ENCODE data around the gene SMC5. TPM values are rescaled to one million over a fixed set of nuclear protein-coding genes. Genes with fewer than 3 reads are reported as not detected.
"Not testable (repeated sequence)": the region's sequence is repeated elsewhere in the genome, so short reads cannot be mapped to it uniquely, and the experiment has no call there.

SMC5 gene
- total RNA-seq, 1 donor from 2014 or later, result 14.6 TPM

DNA sequence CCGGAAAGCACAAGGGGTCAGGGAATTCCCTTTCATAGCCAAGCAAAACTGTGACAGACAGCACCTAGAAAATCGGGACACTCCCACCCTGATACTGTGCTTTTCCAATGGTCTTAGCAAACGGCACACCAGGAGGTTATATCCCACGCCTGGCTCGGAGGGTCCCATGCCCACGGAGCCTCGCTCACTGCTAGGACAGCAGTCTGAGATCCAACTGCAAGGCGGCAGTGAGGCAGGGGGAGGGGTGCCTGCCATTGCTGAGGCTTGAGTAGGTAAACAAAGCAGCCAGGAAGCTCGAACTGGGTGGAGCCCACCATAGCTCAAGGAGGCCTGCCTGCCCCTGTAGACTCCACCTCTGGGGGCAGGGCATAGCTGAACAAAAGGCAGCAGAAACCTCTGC is 24.6 kb upstream of the SMC5 start:
- H3K27ac ChIP-seq (ENCODE audit: low read depth, low read length); H3K4me3 ChIP-seq (ENCODE audit: low read length in 3 of 3); H3K27me3 ChIP-seq (ENCODE audit: control insufficient read depth in 3 of 3, insufficient read depth in 3 of 3, low read length in 3 of 3); H3K9me3 ChIP-seq (ENCODE audit: control insufficient read depth in 3 of 3, low read length in 3 of 3); H3K36me3 ChIP-seq (ENCODE audit: control insufficient read depth in 3 of 3, insufficient read depth in 3 of 3, low read length in 3 of 3); H3K9ac ChIP-seq (ENCODE audit: low read depth in 1 of 3, low read length in 3 of 3); H3K4me1 ChIP-seq (ENCODE audit: control insufficient read depth in 3 of 3, insufficient read depth in 3 of 3, low read length in 3 of 3): not testable (repeated sequence)

DNA sequence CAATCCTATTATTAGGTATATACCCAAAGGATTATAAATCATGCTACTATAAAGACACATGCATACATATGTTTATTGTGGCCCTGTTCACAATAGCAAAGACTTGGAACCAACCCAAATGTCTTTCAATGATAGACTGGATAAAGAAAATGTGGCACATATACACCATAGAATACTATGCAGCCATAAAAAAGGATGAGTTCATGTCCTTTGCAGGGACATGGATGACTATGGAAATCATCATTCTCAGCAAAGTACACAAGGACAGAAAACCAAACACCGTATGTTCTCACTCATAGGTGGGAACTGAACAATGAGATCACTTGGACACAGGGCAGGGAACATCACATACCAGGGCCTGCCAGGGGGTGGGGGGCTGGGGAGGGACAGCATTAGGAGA is 12.8 kb upstream of the SMC5 start:
- H3K4me3 ChIP-seq (ENCODE audit: low read length in 3 of 3); H3K9me3 ChIP-seq (ENCODE audit: control insufficient read depth in 3 of 3, low read length in 3 of 3); H3K4me1 ChIP-seq (ENCODE audit: control insufficient read depth in 3 of 3, insufficient read depth in 3 of 3, low read length in 3 of 3); H3K9ac ChIP-seq (ENCODE audit: low read depth in 1 of 3, low read length in 3 of 3); H3K27me3 ChIP-seq (ENCODE audit: control insufficient read depth in 3 of 3, insufficient read depth in 3 of 3, low read length in 3 of 3); H3K27ac ChIP-seq (ENCODE audit: low read depth, low read length); H3K36me3 ChIP-seq (ENCODE audit: control insufficient read depth in 3 of 3, insufficient read depth in 3 of 3, low read length in 3 of 3): not testable (repeated sequence)

DNA sequence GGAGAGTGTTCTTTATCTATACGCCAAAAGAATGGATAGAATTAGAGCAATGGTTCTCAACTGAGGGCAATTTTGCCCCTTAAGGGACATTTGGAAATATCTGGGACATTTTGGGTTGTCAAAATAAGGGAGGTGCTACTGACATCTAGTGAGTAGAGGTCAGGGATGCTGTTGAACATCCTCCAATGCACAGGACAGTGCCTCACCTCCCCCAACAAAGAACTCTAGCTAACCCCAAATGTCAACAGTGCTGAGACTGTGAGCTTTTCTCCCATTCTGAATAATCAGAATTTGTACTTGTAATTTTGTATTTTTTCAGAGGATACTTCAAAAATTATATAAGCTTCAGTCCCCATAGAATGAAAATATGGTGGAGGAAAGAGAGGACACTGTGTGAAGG is 8.6 kb upstream of the SMC5 start:
- Histone ChIP-seq H3K9me3 (ENCODE audit: control insufficient read depth in 3 of 3, low read length in 3 of 3) (no peaks in the 10 kb centered on the region), H3K4me1 (ENCODE audit: control insufficient read depth in 3 of 3, insufficient read depth in 3 of 3, low read length in 3 of 3) (no peaks in the 10 kb centered on the region), H3K27ac (ENCODE audit: low read depth, low read length) (no peak overlapping the region), H3K27me3 (ENCODE audit: control insufficient read depth in 3 of 3, insufficient read depth in 3 of 3, low read length in 3 of 3) (no peaks in the 10 kb centered on the region), H3K4me3 (ENCODE audit: low read length in 3 of 3) (no peak overlapping the region), H3K9ac (ENCODE audit: low read depth in 1 of 3, low read length in 3 of 3) (no peak overlapping the region), H3K36me3 (ENCODE audit: control insufficient read depth in 3 of 3, insufficient read depth in 3 of 3, low read length in 3 of 3) (no peaks in the 10 kb centered on the region)

DNA sequence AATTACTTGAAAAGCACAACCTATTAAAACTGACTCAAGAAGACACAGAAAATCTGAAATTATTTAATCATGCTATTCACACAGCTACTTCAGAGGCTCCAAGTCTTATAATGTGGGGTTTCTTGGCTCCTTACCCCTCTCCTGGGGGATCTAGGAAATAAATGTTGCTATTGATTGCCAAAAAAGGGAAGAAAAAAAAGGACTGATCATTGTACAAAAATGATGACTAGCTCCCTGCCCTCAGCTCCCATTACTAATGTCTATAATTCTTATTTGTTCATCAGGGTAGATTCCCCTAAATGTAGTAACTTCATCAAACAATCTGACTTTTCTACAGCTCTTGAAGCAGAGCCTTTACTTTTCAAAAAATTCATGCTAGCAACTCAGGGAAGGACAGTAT is 3.3 kb upstream of the SMC5 start:
- no peaks in the 10 kb centered on the region for H3K27me3 ChIP-seq (ENCODE audit: control insufficient read depth in 3 of 3, insufficient read depth in 3 of 3, low read length in 3 of 3)
- no peaks in the 10 kb centered on the region for H3K9me3 ChIP-seq (ENCODE audit: control insufficient read depth in 3 of 3, low read length in 3 of 3)
- H3K36me3 ChIP-seq (ENCODE audit: control insufficient read depth in 3 of 3, insufficient read depth in 3 of 3, low read length in 3 of 3), result no peaks in the 10 kb centered on the region
- peaks cover 9 to 25% (median 16%) of the 10 kb centered on the region in 3 donors for H3K4me1 ChIP-seq (ENCODE audit: control insufficient read depth in 3 of 3, insufficient read depth in 3 of 3, low read length in 3 of 3)
- peak overlapping the region in 1 of 3 donors; percentile 40 for H3K9ac ChIP-seq (ENCODE audit: low read depth in 1 of 3, low read length in 3 of 3)
- no peak overlapping the region for H3K27ac ChIP-seq (ENCODE audit: low read depth, low read length)
- H3K4me3 ChIP-seq (ENCODE audit: low read length in 3 of 3), result no peak overlapping the region

DNA sequence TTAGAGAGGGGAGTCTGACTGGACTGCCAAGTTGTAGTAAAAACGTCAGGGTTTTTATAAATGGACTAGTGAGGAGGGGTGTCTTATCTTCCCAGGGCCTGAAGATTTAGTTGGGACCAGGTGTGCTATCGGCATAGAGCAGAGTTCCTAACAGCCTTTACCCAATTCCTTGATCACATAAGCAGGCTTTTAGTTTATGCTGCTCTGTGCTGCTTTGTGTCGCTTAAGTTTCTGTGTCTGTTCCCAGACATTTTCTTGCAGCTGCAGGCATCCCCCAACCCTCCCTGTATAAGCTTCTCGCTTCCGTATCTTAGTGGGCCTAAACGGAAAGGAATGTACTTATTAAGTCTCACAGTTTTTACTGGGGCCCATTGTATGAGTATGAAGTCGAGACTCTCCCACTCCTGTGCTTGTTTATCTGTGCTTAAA is 2.6 kb upstream of the SMC5 start:
- Histone ChIP-seq H3K4me1 (ENCODE audit: control insufficient read depth in 3 of 3, insufficient read depth in 3 of 3, low read length in 3 of 3) (peaks cover 15 to 31% (median 22%) of the 10 kb centered on the region in 3 donors), H3K36me3 (ENCODE audit: control insufficient read depth in 3 of 3, insufficient read depth in 3 of 3, low read length in 3 of 3) (peaks cover 0 to 3% (median 2%) of the 10 kb centered on the region in 3 donors)

DNA sequence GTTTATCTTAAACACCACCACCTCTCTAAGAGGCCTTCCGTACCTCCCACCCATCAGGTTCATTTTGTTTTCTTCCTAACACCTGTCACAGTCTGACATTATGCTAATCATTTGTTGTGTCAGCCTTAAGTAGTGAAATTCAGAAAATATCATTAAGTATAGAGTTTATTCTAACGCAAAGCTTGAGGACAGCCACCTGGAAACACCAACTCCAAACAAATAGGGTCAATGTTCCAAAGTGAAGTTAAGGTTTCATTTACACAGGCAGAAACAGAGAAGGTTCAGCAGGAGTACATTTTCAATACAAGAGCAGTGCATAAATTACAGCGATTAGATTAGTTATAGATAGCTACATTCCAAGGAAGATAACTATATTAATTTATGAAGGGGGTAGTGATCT is 1.3 kb upstream of the SMC5 start:
- Histone ChIP-seq H3K4me1 (ENCODE audit: control insufficient read depth in 3 of 3, insufficient read depth in 3 of 3, low read length in 3 of 3) (peaks cover 17 to 34% (median 26%) of the 10 kb centered on the region in 3 donors), H3K4me3 (ENCODE audit: low read length in 3 of 3) (peak overlapping the region; percentile 90 to 95 (median 93)), H3K36me3 (ENCODE audit: control insufficient read depth in 3 of 3, insufficient read depth in 3 of 3, low read length in 3 of 3) (peaks cover 0 to 4% (median 4%) of the 10 kb centered on the region in 3 donors), H3K27me3 (ENCODE audit: control insufficient read depth in 3 of 3, insufficient read depth in 3 of 3, low read length in 3 of 3) (no peaks in the 10 kb centered on the region), H3K27ac (ENCODE audit: low read depth, low read length) (peak overlapping the region; percentile 93), H3K9me3 (ENCODE audit: control insufficient read depth in 3 of 3, low read length in 3 of 3) (no peaks in the 10 kb centered on the region), H3K9ac (ENCODE audit: low read depth in 1 of 3, low read length in 3 of 3) (peak overlapping the region; percentile 47 to 95 (median 93))

More for the DNA sequence above, 2.6 kb upstream of the SMC5 start:
- no peaks in the 10 kb centered on the region for H3K9me3 ChIP-seq (ENCODE audit: control insufficient read depth in 3 of 3, low read length in 3 of 3)
- H3K4me3 ChIP-seq (ENCODE audit: low read length in 3 of 3), result peak overlapping the region in 1 of 3 donors; percentile 31
- peak overlapping the region; percentile 3 to 40 (median 7) for H3K9ac ChIP-seq (ENCODE audit: low read depth in 1 of 3, low read length in 3 of 3)
- H3K27ac ChIP-seq (ENCODE audit: low read depth, low read length), result no peak overlapping the region
- no peaks in the 10 kb centered on the region for H3K27me3 ChIP-seq (ENCODE audit: control insufficient read depth in 3 of 3, insufficient read depth in 3 of 3, low read length in 3 of 3)

DNA sequence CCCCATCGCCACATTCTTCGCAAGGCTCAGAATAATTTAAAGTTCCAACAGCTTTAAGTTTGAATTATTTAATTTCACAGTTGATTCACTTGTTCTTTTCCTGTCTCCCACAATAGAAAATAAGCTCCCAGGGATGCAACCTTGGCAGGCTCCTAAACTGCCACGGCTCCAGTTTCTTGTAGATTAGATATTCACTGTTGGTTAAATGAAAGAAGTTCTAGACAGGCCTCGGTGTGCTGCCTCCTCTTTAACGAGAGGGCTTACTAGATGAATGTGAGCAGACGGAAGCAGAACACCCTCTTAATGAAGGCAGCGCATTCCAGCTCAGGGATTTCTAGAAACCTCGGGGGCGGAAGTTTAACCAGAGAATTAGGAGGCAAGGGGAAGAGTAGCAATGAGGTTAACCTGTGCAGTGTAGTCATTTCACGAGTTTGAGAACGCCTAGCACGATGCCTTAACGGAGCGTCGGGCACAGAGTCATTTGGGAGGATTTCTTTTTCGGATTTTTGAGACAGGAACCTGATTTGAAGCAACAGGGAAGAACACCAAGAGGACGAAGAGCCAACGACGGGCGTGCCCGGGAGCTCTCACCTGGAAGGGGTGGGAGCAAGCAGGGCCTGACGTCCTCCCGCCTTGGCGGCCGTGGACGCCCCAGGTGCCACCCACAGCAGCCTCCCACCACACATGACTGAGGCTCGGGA is 637 bp upstream of the SMC5 start:
- peak overlapping the region; percentile 93 to 99 (median 95) for H3K9ac ChIP-seq (ENCODE audit: low read depth in 1 of 3, low read length in 3 of 3)
- H3K9me3 ChIP-seq (ENCODE audit: control insufficient read depth in 3 of 3, low read length in 3 of 3), result no peaks in the 10 kb centered on the region
- peaks cover 17 to 36% (median 32%) of the 10 kb centered on the region in 3 donors for H3K4me1 ChIP-seq (ENCODE audit: control insufficient read depth in 3 of 3, insufficient read depth in 3 of 3, low read length in 3 of 3)
- peak overlapping the region; percentile 90 to 95 (median 93) for H3K4me3 ChIP-seq (ENCODE audit: low read length in 3 of 3)
- peaks cover 0 to 4% (median 4%) of the 10 kb centered on the region in 3 donors for H3K36me3 ChIP-seq (ENCODE audit: control insufficient read depth in 3 of 3, insufficient read depth in 3 of 3, low read length in 3 of 3)
- no peaks in the 10 kb centered on the region for H3K27me3 ChIP-seq (ENCODE audit: control insufficient read depth in 3 of 3, insufficient read depth in 3 of 3, low read length in 3 of 3)
- peak overlapping the region; percentile 93 for H3K27ac ChIP-seq (ENCODE audit: low read depth, low read length)

DNA sequence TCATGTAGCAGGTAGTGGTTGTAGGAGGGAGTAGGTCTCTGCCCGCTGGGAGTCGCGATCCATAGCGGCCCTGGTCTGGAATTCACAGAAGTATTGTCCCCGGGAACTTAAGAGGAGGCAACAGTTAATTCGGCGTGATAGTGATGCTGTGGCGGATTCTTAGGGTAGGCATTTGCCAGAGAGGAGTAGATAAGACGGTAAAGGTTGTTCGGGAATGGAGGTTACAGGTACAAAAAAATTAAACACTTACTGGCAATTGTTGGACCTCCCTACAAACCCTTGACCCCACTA is 679 bp downstream of the SMC5 start:
- Histone ChIP-seq H3K4me1 (ENCODE audit: control insufficient read depth in 3 of 3, insufficient read depth in 3 of 3, low read length in 3 of 3) (peaks cover 17 to 41% (median 37%) of the 10 kb centered on the region in 3 donors), H3K27ac (ENCODE audit: low read depth, low read length) (peak overlapping the region; percentile 93), H3K36me3 (ENCODE audit: control insufficient read depth in 3 of 3, insufficient read depth in 3 of 3, low read length in 3 of 3) (peaks cover 0 to 7% (median 4%) of the 10 kb centered on the region in 3 donors), H3K9me3 (ENCODE audit: control insufficient read depth in 3 of 3, low read length in 3 of 3) (no peaks in the 10 kb centered on the region), H3K9ac (ENCODE audit: low read depth in 1 of 3, low read length in 3 of 3) (peak overlapping the region; percentile 93 to 99 (median 95)), H3K27me3 (ENCODE audit: control insufficient read depth in 3 of 3, insufficient read depth in 3 of 3, low read length in 3 of 3) (no peaks in the 10 kb centered on the region), H3K4me3 (ENCODE audit: low read length in 3 of 3) (peak overlapping the region; percentile 90 to 95 (median 93))

DNA sequence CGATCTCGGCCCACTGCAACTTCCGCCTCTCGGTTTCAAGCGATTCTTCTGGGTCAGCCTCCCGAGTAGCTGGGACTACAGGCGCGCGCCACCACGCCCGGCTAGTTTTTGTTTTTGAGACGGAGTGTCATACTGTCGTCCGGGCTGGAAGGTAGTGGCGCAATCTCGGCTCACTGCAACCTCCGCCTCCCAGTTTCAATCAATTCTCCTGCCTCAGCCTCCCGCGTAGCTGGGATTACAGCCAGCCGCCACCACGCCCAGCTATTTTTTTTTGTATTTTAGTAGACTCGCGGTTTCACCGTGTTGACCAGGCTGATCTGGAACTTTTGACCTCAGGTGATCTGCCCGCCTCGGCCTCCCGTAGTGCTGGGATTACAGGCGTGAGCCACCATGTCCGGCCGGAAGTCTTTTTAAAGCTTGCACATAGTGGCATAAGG is 1.2 kb downstream of the SMC5 start:
- H3K9me3 ChIP-seq (ENCODE audit: control insufficient read depth in 3 of 3, low read length in 3 of 3), result no peaks in the 10 kb centered on the region
- H3K4me3 ChIP-seq (ENCODE audit: low read length in 3 of 3), result peak overlapping the region; percentile 90 to 95 (median 93)
- no peaks in the 10 kb centered on the region for H3K27me3 ChIP-seq (ENCODE audit: control insufficient read depth in 3 of 3, insufficient read depth in 3 of 3, low read length in 3 of 3)
- H3K27ac ChIP-seq (ENCODE audit: low read depth, low read length), result peak overlapping the region; percentile 93
- H3K36me3 ChIP-seq (ENCODE audit: control insufficient read depth in 3 of 3, insufficient read depth in 3 of 3, low read length in 3 of 3), result peaks cover 5 to 13% (median 9%) of the 10 kb centered on the region in 3 donors
- H3K4me1 ChIP-seq (ENCODE audit: control insufficient read depth in 3 of 3, insufficient read depth in 3 of 3, low read length in 3 of 3), result peaks cover 17 to 41% (median 37%) of the 10 kb centered on the region in 3 donors
- H3K9ac ChIP-seq (ENCODE audit: low read depth in 1 of 3, low read length in 3 of 3), result no peak overlapping the region

DNA sequence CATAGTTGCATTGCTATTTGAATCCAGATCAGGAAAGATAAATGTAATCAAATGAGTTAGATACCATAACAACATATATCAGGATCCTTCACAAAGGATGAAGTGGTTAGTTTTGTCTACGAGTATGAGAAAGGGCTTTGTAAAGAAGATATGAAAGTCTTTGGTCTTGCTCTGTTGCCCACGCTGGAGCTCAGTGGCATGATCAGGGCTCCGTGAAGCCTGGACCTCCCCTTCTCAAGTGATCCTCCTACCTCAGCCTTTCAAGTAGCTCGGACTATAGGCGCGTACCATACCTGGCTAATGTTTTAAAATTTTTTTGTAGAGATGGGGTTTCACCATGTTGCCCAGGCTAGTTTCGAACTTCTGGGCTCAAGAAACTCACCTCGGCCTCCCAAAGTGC is 1.8 kb downstream of the SMC5 start:
- no peak overlapping the region for H3K27ac ChIP-seq (ENCODE audit: low read depth, low read length)
- no peak overlapping the region for H3K9ac ChIP-seq (ENCODE audit: low read depth in 1 of 3, low read length in 3 of 3)
- H3K27me3 ChIP-seq (ENCODE audit: control insufficient read depth in 3 of 3, insufficient read depth in 3 of 3, low read length in 3 of 3), result no peaks in the 10 kb centered on the region
- peak overlapping the region in 1 of 3 donors; percentile 53 for H3K4me3 ChIP-seq (ENCODE audit: low read length in 3 of 3)
- no peaks in the 10 kb centered on the region for H3K9me3 ChIP-seq (ENCODE audit: control insufficient read depth in 3 of 3, low read length in 3 of 3)
- peaks cover 17 to 41% (median 37%) of the 10 kb centered on the region in 3 donors for H3K4me1 ChIP-seq (ENCODE audit: control insufficient read depth in 3 of 3, insufficient read depth in 3 of 3, low read length in 3 of 3)
- peaks cover 5 to 16% (median 11%) of the 10 kb centered on the region in 3 donors for H3K36me3 ChIP-seq (ENCODE audit: control insufficient read depth in 3 of 3, insufficient read depth in 3 of 3, low read length in 3 of 3)

All from skeletal muscle tissue (tissue), 4 donors.